ENCODE results near the gene GLYAT. TPM values are rescaled to one million over a fixed set of nuclear protein-coding genes. Genes with fewer than 3 reads are reported as not detected.

The GLYAT gene
- total RNA-seq, 1 experiment from 2014 or later = not detected

DNA sequence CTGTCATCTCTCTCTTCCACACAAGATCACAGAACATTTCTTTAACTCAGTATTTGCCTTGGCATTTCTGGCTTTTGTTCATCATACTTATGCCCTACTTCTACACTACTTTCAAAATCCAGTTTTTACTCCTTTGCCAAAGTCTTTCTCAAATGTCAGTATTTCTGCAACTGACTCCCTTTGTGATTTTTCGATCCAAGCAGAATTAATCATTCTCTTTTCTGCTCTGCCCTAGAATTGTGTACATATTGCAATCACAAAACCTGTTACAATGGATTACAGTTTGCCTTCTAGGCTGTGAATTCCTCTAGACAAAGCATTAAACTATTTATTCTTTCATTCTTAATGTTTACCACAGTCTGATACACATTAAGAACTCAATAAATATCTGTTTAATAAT lies 33.3 kb upstream of the GLYAT start (continued):
- TF ChIP-seq, protein P1, sequence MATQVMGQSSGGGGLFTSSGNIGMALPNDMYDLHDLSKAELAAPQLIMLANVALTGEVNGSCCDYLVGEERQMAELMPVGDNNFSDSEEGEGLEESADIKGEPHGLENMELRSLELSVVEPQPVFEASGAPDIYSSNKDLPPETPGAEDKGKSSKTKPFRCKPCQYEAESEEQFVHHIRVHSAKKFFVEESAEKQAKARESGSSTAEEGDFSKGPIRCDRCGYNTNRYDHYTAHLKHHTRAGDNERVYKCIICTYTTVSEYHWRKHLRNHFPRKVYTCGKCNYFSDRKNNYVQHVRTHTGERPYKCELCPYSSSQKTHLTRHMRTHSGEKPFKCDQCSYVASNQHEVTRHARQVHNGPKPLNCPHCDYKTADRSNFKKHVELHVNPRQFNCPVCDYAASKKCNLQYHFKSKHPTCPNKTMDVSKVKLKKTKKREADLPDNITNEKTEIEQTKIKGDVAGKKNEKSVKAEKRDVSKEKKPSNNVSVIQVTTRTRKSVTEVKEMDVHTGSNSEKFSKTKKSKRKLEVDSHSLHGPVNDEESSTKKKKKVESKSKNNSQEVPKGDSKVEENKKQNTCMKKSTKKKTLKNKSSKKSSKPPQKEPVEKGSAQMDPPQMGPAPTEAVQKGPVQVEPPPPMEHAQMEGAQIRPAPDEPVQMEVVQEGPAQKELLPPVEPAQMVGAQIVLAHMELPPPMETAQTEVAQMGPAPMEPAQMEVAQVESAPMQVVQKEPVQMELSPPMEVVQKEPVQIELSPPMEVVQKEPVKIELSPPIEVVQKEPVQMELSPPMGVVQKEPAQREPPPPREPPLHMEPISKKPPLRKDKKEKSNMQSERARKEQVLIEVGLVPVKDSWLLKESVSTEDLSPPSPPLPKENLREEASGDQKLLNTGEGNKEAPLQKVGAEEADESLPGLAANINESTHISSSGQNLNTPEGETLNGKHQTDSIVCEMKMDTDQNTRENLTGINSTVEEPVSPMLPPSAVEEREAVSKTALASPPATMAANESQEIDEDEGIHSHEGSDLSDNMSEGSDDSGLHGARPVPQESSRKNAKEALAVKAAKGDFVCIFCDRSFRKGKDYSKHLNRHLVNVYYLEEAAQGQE (IDR thresholded peaks at IDR 0.05; ENCODE audit: low read depth) = no peak
- no peak for TF ChIP-seq RAD21 (IDR thresholded peaks at IDR 0.05; ENCODE audit: low read depth)

DNA sequence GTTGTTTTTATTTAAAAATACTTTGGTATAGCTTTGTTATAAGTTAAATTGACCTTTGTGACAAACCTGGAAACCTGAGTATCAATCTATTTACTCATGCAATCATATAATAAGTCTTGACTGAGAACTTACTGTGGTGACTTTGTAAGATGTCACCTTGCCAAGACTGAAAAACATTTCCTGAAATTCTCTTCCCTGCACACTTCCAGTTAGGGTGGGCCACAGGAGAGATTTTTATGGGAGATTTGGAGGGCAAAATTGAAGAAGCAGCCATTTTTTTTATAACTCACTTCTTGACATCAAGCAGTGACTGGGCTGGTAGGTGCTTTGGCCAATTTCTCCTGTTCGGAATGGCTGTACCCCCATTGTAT lies 31.4 kb upstream of the GLYAT start:
- CTCF ChIA-PET = no interaction called here
- H4K20me1 ChIP-seq (ENCODE audit: insufficient read depth) = no peaks in the 10 kb centered on the region
- no peaks in the 10 kb centered on the region for H3K4me1 ChIP-seq (ENCODE audit: control insufficient read depth in 1 of 2, insufficient read depth in 2 of 2, low read length in 2 of 2)
- H3K4me3 ChIP-seq (replicated peaks in 1 of 2; ENCODE audit: low read depth in 1 of 2, low read length in 2 of 2) = no peak overlapping the region
- H3K9me2 ChIP-seq (ENCODE audit: insufficient read depth) = no peaks in the 10 kb centered on the region
- no peaks in the 10 kb centered on the region for H3K36me3 ChIP-seq (ENCODE audit: control insufficient read depth in 1 of 2, insufficient read depth in 2 of 2, low read length in 2 of 2)
- RAD21 ChIA-PET (ENCODE audit: low non-redundant PET in 1 of 2, low total read pairs in 2 of 2, uncharacterized antibody in 2 of 2, unreplicated experiment in 2 of 2) = no interaction called here
- BruUV-seq (replicated peaks) = no TSS peak
- H3K79me2 ChIP-seq (ENCODE audit: insufficient read depth, low read length) = no peaks in the 10 kb centered on the region
- intact Hi-C loops (cut with micrococcal nuclease) = no loop called here
- no peak overlapping the region for H3K9ac ChIP-seq (ENCODE audit: low read length)
- no peak overlapping the region for H2AFZ ChIP-seq (ENCODE audit: low read depth, low read length, poor library complexity, severe bottlenecking)
- H3K27ac ChIP-seq (ENCODE audit: low read depth, low read length) = no peak overlapping the region
- no peaks in the 10 kb centered on the region for H3K9me3 ChIP-seq (ENCODE audit: control insufficient read depth in 1 of 2, insufficient read depth in 1 of 2, low read depth in 1 of 2, low read length in 2 of 2)
- H3K27me3 ChIP-seq (ENCODE audit: insufficient read depth, low read length) = no peaks in the 10 kb centered on the region
- TF ChIP-seq RAD21 (IDR thresholded peaks at IDR 0.05; ENCODE audit: low read depth) = no peak
- TF ChIP-seq EZH2 (IDR thresholded peaks at IDR 0.05) = no peak
- TF ChIP-seq, protein P2, sequence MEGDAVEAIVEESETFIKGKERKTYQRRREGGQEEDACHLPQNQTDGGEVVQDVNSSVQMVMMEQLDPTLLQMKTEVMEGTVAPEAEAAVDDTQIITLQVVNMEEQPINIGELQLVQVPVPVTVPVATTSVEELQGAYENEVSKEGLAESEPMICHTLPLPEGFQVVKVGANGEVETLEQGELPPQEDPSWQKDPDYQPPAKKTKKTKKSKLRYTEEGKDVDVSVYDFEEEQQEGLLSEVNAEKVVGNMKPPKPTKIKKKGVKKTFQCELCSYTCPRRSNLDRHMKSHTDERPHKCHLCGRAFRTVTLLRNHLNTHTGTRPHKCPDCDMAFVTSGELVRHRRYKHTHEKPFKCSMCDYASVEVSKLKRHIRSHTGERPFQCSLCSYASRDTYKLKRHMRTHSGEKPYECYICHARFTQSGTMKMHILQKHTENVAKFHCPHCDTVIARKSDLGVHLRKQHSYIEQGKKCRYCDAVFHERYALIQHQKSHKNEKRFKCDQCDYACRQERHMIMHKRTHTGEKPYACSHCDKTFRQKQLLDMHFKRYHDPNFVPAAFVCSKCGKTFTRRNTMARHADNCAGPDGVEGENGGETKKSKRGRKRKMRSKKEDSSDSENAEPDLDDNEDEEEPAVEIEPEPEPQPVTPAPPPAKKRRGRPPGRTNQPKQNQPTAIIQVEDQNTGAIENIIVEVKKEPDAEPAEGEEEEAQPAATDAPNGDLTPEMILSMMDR (IDR thresholded peaks at IDR 0.05 in 2 of 3, conservative IDR thresholded peaks at IDR 0.05 in 1 of 3; ENCODE audit: borderline replicate concordance in 1 of 3, insufficient read depth in 1 of 3, low read depth in 2 of 3, low read length in 2 of 3) = no peak
- TF ChIP-seq, protein P3, sequence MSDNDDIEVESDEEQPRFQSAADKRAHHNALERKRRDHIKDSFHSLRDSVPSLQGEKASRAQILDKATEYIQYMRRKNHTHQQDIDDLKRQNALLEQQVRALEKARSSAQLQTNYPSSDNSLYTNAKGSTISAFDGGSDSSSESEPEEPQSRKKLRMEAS (IDR thresholded peaks at IDR 0.05) = no peak
- TF ChIP-seq EZH2phosphoT487 (IDR thresholded peaks at IDR 0.05; ENCODE audit: borderline replicate concordance) = no peak
- TF ChIP-seq POLR2A (IDR thresholded peaks at IDR 0.05; ENCODE audit: borderline replicate concordance, extremely low read depth, insufficient read depth, insufficient read length) = no peak
- TF ChIP-seq, protein P1 (IDR thresholded peaks at IDR 0.05; ENCODE audit: low read depth) = no peak
- TF ChIP-seq EGR1 (IDR thresholded peaks at IDR 0.05; ENCODE audit: low read depth) = no peak
- TF ChIP-seq, protein P4, sequence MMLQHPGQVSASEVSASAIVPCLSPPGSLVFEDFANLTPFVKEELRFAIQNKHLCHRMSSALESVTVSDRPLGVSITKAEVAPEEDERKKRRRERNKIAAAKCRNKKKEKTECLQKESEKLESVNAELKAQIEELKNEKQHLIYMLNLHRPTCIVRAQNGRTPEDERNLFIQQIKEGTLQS (IDR thresholded peaks at IDR 0.05) = no peak
- no peak for TF ChIP-seq JUND (IDR thresholded peaks at IDR 0.05)
- ATAC-seq = no peak
- POLR2A ChIA-PET = no interaction called here
- H3K4me2 ChIP-seq (ENCODE audit: low read length) = no peak overlapping the region
- no peak for DNase-seq (ENCODE audit: low read depth, low spot score)

Data from HCT116 (cell line).